ENCODE results near the gene MEIS2.

GRCh38 chr15:37140531-37141058 is 40.2 kb upstream of the MEIS2 start:
- TF ChIP-seq POLR2AphosphoS5 (IDR thresholded peaks at IDR 0.05) (no peak), CTCF (IDR thresholded peaks at IDR 0.05; ENCODE audit: poor library complexity, severe bottlenecking) (no peak), EZH2 (IDR thresholded peaks at IDR 0.05; ENCODE audit: borderline replicate concordance, insufficient read depth, low read length, poor library complexity, severe bottlenecking) (no peak)
